ENCODE results near the gene NMB. TPM values are rescaled to one million over a fixed set of nuclear protein-coding genes. Genes with fewer than 3 reads are reported as not detected.
"Not testable (repeated sequence)": the region's sequence is repeated elsewhere in the genome, so short reads cannot be mapped to it uniquely, and the experiment has no call there.

NMB gene
- total RNA-seq, 2 donors from 2014 or later = 2.9 to 8.0 TPM

DNA sequence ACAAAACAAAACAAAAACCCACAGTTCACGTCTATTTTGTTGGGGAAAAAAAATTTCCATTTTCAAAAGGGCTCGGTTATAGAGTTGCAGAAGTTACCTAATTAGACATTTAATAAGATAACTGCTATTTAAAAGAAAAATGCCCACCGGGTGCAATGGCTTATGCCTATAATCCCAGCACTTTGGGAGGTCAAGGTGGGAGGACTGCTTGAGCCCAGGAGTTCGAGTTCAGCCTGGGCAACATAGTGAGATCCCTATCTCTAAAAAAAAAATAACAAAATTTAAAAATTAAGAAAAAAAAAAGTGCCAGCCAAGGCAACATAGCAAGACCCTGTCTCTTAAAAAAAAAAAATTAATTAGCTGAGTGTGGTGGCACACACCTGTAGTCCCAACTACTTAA lies 38.8 kb upstream of the NMB start:
- ATAC-seq (ENCODE audit: insufficient number of reproducible peaks, low FRiP score, low read depth) = no peak
- no peaks in the 10 kb centered on the region for H3K36me3 ChIP-seq
- no peak for DNase-seq (ENCODE audit: low spot score)
- TF ChIP-seq CTCF (IDR thresholded peaks at IDR 0.05) = no peak
- no peaks in the 10 kb centered on the region for H3K27me3 ChIP-seq (replicated peaks; ENCODE audit: insufficient read depth)
- H3K4me3 ChIP-seq = no peak overlapping the region
- H3K4me1 ChIP-seq (ENCODE audit: control insufficient read depth in 1 of 2, low read depth in 2 of 2) = peaks cover 9 to 18% of the 10 kb centered on the region in 2 donors
- H3K9me3 ChIP-seq = no peaks in the 10 kb centered on the region
- H3K27ac ChIP-seq = no peak overlapping the region

DNA sequence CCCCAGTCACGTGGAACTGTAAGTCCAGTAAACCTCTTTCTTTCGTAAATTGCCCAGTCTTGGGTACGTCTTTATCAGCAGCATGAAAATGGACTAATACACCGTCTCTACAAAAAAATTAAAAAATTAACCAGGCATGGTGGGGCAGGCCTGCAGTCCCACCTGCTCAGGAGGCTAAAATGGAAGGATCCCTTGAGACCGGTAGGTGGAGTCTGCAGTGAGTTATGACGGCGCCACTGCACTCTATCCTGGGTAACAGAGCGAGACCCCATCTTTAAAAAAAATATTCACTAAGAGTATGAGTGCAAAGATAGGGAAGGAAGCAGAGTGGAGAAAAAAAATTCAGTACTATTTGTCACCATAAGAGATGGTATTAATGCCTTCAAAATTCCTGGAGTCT lies 32.3 kb upstream of the NMB start:
- Histone ChIP-seq H3K9me3 (no peaks in the 10 kb centered on the region), H3K4me3 (no peak overlapping the region), H3K4me1 (ENCODE audit: control insufficient read depth in 1 of 2, low read depth in 2 of 2) (peaks cover 0 to under 1% of the 10 kb centered on the region in 2 donors), H3K27me3 (replicated peaks; ENCODE audit: insufficient read depth) (no peaks in the 10 kb centered on the region), H3K36me3 (peaks cover 3% of the 10 kb centered on the region), H3K27ac (no peak overlapping the region)
- ATAC-seq (ENCODE audit: insufficient number of reproducible peaks, low FRiP score, low read depth) (no peak), DNase-seq (ENCODE audit: low spot score) (no peak)
- no peak for TF ChIP-seq CTCF (IDR thresholded peaks at IDR 0.05)

GRCh38 chr15:84689858-84690257 lies 31.9 kb upstream of the NMB start:
- TF ChIP-seq CTCF (IDR thresholded peaks at IDR 0.05) = no peak
- Histone ChIP-seq H3K36me3 (peaks cover 3% of the 10 kb centered on the region), H3K4me1 (ENCODE audit: control insufficient read depth in 1 of 2, low read depth in 2 of 2) (no peaks in the 10 kb centered on the region), H3K27me3 (replicated peaks; ENCODE audit: insufficient read depth) (no peaks in the 10 kb centered on the region), H3K4me3 (no peak overlapping the region), H3K9me3 (no peaks in the 10 kb centered on the region), H3K27ac (no peak overlapping the region)
- no peak for ATAC-seq (ENCODE audit: insufficient number of reproducible peaks, low FRiP score, low read depth)
- DNase-seq (ENCODE audit: low spot score) = no peak

GRCh38 chr15:84686446-84686845 lies 28.4 kb upstream of the NMB start:
- peaks cover 18% of the 10 kb centered on the region for H3K36me3 ChIP-seq
- not testable (repeated sequence) for H3K4me3 ChIP-seq; H3K4me1 ChIP-seq (ENCODE audit: control insufficient read depth in 1 of 2, low read depth in 2 of 2); DNase-seq (ENCODE audit: low spot score); ATAC-seq (ENCODE audit: insufficient number of reproducible peaks, low FRiP score, low read depth); H3K27me3 ChIP-seq (replicated peaks; ENCODE audit: insufficient read depth); H3K9me3 ChIP-seq; H3K27ac ChIP-seq

- peak; percentile 15 for DNase-seq (ENCODE audit: low spot score)
- H3K27me3 ChIP-seq (replicated peaks; ENCODE audit: insufficient read depth) = no peaks in the 10 kb centered on the region
Observed at GRCh38 chr15:84685304-84685703, 27.3 kb upstream of the NMB start.

More at GRCh38 chr15:84685304-84685703, 27.3 kb upstream of the NMB start:
- Histone ChIP-seq H3K36me3 (peaks cover 18% of the 10 kb centered on the region), H3K9me3 (no peaks in the 10 kb centered on the region), H3K27ac (no peak overlapping the region), H3K4me3 (no peak overlapping the region), H3K4me1 (ENCODE audit: control insufficient read depth in 1 of 2, low read depth in 2 of 2) (no peaks in the 10 kb centered on the region)
- TF ChIP-seq CTCF (IDR thresholded peaks at IDR 0.05) = no peak
- no peak for ATAC-seq (ENCODE audit: insufficient number of reproducible peaks, low FRiP score, low read depth)

Data from thoracic aorta (tissue), 2 donors.